DMS153 treated with DMSO at 0.1 percent for 48 hours (cell line): ENCODE results near the gene SLC22A31.

Experiments
- DNase-seq: peaks from one replicate; lab custom pipeline; 2025; ENCODE audit not compliant: unreplicated experiment; lab: John Stamatoyannopoulos, UW

The SLC22A31 gene

GRCh38 chr16:89152831-89153700, 47.3 kb downstream of the SLC22A31 start:
- no peak for DNase-seq

GRCh38 chr16:89150981-89151380, 49.4 kb downstream of the SLC22A31 start:
- DNase-seq: no peak

- no peak for DNase-seq
Observed at GRCh38 chr16:89150090-89150835, 50.1 kb downstream of the SLC22A31 start.

- no peak for DNase-seq
Observed at GRCh38 chr16:89149386-89149785, 51.0 kb downstream of the SLC22A31 start.

GRCh38 chr16:89147085-89147817, 53.1 kb downstream of the SLC22A31 start:
- DNase-seq: no peak

- no peak for DNase-seq
Observed at GRCh38 chr16:89146211-89147005, 53.9 kb downstream of the SLC22A31 start.
